Raji (cell line): Measurements from ENCODE around the gene HHAT.

ENCODE experiments used
- POLR2A ChIP-seq: IDR thresholded peaks from 2 replicates; pipeline ENCODE4 v1.6.1; 2011; ENCODE audit warnings: low read depth, low read length, control low read depth; ENCODE audit not compliant: insufficient read depth

Gene HHAT

DNA sequence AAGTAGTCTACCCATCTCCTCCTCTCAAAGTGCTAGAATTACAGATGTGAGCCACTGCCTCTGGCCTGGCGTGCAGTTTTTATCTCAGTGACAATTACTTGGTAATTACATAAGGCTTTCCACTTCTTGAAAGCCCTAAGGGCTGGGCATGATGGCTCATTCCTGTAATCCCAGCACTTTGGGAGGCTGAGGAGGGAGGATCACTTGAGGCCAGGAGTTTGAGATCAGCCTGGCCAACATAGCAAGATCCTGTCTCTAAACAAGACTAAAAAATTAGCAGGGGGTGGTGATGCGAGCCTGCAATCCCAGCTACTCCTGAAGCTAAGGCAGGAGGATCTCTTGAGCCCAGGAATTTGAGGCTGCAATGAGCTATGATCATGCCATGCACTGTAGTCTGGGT is 7.7 kb downstream of the HHAT start:
- no peak for TF ChIP-seq POLR2A

DNA sequence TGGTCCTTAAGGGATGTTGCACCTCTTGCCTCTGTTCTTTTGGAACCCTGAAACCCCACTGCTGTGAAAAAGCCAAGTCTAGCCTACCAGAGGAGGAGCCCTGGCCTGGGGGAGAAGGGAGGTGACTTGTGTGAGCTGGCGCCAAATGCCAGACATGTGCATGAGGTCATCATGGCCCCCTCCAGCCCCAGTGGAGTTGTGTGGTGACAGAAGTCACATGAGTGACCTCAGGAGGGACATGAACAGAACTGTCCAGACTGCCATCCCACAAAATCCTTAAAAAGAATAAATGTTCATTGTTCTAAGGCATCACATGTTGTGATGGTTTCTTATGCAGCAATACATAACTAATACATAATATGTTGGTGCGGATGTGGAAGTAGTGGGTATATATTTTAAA is 10.8 kb downstream of the HHAT start:
- TF ChIP-seq POLR2A = no peak

DNA sequence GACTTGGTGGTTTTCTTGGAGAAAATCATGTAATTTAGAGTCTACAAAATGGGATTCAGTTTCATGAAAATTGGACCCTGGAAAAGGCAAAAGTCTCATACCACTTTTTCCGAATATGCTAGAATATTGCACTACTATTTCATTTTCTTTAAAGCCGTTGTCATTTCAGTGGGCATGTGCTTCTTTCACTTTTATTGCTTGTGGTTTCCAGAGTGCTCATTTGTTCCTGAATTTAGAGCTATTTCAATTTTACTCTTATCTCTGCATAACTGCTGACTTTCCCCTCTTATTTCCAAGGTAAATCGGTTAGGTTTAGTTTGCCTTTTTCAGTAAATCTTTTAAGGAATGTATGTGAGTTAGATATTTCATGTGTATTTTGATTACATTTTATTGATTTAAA is 11.6 kb downstream of the HHAT start:
- no peak for TF ChIP-seq POLR2A

DNA sequence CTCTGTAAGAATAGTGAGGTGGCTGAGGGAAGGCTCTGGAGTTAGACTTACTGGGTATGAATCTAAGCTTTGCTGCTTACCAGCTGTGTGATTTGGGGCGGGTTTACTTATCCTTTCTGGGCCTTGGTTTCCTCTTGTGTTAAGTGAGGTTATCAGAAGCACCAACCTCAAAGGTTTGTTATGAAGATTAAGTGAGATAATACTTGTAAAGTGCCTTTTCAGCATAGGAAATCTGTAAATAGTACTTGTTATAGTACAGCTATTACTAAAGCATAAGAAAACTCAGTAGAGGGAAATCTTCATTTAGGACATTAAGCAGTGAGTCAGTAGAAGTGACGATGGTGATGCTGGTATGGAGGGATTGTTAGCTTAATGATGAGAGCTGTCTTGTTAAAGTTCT is 12.1 kb downstream of the HHAT start:
- no peak for TF ChIP-seq POLR2A

DNA sequence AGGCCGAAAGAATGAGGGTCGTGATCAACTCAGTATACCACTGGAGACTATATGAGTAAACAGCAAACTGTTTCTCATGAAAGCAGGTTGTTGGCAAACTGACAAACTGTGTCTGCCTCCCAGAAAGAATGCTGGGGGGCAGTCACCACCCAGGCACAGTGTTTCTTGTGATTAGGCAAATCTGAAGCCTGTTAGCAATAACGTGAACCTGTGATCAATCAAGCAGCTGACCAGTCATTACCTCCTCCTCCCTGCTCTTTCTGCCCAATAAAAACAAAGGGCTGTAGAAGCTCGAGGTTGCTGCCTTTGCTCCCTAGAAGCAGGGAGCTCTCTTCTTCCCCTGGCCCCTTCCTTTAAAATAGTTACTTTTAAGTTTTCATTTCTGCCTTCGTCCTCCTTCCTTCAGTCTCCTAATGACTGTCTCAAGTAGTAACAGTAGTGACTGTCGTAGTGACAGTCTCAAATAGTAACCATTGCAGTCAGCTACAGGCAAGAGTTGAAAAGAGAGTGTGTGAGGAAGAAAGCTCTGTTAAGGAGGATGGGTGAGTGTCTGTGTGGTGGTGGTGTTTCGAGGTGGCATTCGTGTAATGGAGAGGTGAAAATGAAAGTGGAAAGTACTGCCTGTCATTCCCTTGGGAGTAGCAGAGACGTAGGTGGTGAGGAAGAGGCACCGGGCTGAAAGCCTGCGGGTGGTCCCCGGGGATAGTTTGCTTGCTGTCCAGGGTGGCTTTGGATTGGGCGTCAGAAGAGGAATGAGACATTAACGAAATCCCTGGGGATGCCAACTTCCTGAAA is 14.5 kb downstream of the HHAT start:
- no peak for TF ChIP-seq POLR2A

DNA sequence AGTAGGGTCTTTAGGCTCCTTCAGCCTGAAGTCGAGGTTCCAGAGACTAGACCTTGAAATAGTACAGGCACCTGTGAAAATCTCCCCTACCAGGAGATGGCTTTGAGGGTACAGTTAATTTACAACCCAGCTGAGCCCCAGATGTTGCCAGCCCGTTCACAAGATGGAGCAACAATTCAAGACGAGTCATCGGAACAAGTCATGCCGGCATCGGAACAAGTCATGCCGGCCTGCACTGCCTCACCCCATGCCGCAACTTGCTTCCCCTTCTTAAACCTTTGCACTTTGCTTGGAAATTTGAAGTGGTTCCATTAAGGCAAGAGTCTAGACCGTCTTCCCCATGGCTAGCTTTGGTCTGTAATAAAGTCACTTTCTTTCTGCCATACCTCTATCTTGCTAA is 16.0 kb downstream of the HHAT start:
- no peak for TF ChIP-seq POLR2A

DNA sequence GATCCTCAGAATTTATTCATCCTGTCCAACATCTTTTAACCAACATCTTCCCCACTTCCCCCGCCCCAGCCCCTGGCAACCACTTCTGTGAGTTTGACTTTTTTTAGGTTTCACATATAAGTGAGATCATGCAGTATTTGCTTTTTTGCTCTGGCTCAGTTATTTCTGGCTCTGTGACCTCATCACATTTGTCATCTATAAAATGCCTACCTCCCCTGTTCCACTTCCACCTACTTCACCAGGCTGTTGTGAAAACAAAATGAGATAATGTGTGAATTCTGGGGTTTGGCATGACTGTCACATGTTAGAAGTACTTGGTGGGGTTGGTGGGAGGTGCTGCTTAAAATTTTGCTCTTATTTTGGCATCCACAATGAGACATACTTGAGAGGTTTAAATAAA is 18.4 kb downstream of the HHAT start:
- TF ChIP-seq POLR2A = no peak

DNA sequence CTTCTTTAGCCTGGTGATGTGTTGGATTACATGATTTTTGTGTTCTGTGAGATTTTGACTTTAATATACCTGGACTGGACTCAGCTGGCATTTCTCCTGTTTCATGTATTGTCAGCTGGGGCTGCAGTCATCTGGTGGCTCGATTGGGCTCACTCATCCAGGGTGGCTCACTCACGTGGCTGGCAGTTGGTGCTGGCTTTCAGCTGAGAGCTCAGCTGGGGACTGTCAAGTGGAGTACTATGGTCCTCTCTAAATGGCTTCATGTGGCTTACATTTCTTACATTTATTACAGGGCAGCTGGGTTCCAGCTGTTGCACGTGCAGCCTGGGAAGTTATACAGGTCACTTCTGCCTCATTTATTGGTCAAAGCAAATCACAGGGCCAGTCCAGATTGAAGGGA is 22.8 kb downstream of the HHAT start:
- TF ChIP-seq POLR2A = no peak

DNA sequence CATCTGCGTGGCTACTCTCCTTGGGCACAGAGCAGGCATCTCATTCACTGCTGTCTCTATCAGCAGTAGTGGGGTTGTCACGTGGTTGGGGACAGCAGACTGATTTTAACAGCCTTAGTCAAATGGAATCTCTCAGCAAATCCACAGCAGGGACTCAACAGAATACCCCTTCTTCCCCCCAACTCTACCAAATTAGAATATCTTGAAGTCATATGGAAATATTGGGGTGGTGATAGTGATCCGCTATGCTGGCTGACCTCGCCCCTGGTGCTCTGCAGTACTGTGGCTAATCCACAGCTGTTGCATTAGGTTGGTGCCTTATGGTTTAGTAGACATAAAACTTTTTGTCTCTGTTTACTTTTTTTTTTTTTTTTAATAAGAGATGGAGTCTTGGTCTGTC is 23.9 kb downstream of the HHAT start:
- TF ChIP-seq POLR2A = no peak

DNA sequence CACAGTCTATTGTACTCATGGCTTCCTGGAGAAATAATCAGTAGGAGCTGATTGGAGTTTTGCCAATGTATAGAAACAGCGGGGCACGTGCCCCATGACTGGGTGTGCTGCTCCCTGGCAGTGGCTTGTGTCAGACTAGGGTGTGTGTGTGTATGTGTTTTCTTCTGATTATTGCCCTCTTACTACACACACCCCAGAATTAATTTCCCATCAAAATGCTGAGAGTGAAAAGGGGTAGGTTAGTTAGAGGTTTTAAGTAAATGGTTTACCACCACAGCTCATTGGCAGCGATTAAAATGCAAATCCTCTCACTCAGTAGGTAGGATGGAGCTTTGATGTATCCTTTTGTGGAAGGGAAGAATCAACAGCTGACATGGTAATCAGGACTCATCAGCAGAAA is 29.9 kb downstream of the HHAT start:
- TF ChIP-seq POLR2A = no peak

DNA sequence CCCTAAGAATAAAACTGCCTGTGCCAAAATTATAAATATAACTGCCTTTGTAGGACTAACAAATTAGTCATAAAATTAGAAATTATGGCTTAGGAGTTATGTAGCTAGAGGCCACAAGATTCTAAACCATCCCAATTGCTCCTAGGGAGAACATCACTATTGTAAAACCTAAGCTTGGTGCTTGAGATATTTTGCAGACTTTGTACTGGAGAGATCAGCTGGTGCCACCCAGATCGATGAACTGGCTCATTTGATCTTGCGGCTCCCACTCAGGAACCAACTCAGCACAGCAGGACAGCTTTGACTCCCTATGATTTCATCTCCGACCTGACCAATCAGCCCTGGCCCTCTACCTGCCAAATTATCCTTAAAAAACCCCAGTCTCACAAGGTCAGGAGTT is 30.6 kb downstream of the HHAT start:
- no peak for TF ChIP-seq POLR2A

DNA sequence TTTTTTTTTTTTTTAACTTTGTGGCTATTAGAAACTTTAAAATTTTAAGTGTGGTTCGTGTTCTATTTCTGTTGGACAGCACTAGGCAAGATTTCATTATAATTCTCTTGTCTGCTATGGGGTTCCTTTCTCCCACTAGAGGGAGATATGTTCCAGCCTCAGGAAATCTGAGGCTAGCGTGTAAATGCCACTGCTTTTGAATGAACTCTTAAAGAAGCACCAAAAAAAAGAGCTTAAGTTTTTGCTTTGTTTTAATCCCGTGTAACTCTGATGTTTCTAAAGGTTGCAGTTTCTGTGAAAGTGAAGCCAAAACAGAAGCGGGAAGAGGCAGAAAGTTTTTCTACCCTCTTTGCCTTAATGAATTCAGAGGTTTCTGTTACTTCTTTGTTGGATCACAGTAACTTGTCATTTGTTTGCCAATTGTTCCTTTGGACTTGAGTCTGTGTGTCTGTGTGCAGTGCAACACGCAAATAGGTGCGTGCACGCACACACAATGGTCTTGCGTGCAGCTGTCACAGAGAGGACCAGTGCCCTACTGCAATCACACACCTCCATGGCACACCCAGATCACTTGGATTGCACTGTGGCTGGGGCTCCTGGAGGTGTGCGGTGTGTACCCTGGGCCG is 32.3 kb downstream of the HHAT start:
- TF ChIP-seq POLR2A = no peak

DNA sequence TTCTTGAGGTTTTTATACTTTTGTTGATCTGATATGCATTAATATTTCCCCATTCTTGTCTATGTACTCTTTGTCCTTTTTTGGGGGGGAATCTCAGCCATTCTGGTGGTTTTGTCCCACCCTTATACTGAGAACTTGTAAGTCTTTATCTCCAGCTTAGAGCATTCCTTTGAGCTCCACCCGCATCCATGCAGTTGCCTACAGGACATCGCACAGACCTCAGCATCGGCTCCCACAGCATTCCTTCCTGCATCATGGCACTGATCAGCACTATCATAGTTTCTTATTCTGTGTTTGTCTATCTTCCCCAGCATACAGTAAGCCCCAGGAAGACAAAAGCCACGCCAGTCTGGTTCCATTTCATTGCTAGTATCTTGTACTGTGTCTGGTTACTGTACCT is 33.0 kb downstream of the HHAT start:
- no peak for TF ChIP-seq POLR2A

DNA sequence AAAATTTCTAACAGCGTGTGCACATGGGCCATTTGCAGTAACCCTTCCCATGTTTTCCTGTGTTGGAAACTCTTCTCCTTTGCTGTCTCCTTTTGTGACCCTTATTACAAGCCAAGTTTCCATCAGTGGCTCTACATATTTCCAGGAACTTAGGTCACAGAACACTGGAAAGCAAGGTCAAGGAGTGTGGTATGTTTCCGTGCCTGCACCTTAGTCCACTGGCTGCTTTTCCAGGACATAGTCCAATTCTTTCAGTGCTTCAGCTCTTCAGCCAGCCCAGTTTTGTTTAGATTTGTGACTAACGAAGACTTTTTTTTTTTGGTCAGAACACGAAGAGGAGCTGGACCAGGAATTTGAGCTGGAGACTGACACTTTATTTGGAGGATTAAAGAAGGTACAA is 33.8 kb downstream of the HHAT start:
- TF ChIP-seq POLR2A = no peak

DNA sequence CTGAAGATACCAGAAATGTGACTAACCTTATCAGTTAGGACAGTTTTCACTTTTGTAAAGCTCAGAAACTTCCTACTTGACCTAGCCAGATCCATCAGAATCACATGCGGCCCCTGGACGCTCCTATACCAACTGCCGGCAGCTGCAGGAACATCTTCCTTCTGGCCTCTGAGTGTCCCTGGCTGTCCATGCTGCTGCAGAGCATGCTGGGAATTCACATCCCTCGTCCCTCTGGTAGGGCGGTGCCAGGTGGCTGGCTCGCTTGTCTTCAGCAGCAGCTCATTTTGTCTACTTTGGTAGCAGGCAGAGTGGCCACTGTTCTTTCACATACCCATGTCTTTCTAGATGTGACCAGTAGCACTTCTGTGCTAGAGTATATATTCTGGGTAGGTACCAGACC is 34.4 kb downstream of the HHAT start:
- TF ChIP-seq POLR2A = no peak

DNA sequence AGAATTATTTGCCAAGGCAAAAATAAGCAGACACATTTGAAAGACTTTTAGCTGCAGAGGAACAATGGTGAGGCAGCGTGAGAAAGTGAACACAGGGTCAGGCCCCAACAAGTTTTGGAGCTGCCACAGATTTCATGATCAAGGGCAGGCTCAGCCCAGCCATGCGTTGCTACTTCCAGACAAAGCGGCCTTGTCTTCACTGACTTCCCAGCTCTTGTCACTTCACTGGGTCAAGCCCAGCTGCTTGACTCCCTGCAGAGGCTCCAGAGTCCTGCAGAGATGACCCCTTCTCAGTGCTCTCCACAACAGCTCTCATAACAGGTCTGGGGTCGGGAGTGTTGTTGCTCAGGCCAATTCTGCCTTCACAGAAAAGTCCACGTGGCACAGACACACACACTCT is 35.8 kb downstream of the HHAT start:
- no peak for TF ChIP-seq POLR2A

DNA sequence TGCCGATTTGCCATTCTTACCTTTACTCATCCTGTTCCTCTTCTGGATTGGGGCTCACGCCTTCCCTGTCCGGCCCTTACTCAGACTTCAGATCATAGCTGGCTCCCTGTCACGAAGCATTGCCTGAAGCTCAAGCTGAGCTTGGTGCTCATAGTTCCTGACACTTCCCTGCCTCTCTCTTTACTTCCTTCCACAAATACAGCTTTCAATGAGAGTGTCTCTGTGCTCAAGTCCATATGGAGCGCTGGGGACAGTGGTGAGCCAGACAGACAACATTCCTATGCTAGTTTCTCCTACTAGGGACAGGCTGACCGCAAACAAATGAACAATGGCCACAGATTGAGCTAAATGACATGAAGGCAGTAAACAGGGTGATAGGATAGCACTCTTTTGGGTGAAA is 38.1 kb downstream of the HHAT start:
- TF ChIP-seq POLR2A = no peak

DNA sequence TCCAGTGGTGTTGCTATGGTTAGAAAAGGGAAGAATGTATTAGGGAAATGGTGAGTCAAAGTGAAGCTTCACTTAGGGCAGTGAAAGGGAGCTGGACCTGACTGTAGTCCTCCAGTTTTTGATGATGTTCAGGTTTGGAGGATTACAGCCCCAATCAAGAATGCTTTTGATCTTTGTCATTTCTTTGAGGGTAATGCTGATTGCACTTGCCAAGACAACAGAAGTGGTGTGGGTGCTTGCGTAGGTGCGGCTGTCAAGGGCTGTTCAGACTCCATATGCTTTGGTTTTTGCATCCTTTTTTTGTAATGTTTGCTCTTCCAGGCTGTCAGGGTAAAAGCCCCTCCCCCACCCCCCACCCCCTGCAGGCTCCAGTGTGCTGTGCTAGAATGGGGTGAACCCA is 38.9 kb downstream of the HHAT start:
- no peak for TF ChIP-seq POLR2A

DNA sequence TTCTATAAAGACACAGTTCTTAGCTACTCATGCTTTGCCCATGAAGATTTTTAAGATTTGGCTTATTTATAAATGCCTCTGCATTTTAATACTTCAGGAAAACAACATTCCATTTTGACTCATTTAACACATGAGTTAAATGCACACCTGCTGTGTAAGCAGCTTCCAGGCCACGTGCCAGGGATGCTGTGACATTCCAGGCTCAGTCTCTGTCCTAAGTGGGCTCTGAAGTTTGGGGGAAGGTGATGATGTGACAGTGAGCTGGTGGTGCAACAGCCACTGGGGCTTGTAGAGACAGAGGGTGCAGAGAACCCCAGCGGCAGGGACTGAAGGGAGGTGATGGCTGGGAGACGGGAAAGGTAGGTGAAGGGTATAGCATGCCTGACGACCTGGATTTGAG is 40.7 kb downstream of the HHAT start:
- TF ChIP-seq POLR2A = no peak
